NCI-H82 treated with DMSO at 0.1 percent for 48 hours (cell line): ENCODE data around the gene EOLA1.
"Not testable (repeated sequence)": the region's sequence is repeated elsewhere in the genome, so short reads cannot be mapped to it uniquely, and the experiment has no call there.

Experiments used
- DNase-seq: peaks from one replicate; lab custom pipeline; 2025; ENCODE audit not compliant: unreplicated experiment; lab: John Stamatoyannopoulos, UW

Gene EOLA1

DNA sequence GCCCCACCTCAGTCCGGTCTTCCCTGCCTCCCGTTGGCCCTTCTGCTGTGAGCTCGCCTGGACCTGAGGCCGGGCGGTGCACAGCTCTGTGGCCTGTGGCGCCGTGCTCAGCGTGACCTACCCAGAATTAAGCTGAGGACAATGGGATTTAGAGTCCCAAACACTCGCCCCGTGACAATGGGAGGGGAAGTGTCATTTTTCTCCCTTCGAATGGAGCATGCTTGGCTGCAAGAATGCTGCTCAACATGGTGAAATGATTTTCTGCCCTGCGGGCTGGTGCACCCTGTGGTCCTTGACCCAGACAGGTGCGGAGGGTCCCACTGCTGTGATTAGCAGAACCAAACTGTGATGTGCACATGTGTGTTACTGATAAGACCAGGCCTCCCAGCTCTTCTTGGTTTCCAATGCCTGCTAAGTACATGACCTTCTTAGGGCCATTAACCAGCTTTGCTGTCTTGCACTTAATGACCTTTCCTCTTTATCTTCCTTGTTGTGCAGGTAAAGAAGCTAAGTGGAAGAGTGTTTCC is 772 bp downstream of the EOLA1 start:
- no peak for DNase-seq

DNA sequence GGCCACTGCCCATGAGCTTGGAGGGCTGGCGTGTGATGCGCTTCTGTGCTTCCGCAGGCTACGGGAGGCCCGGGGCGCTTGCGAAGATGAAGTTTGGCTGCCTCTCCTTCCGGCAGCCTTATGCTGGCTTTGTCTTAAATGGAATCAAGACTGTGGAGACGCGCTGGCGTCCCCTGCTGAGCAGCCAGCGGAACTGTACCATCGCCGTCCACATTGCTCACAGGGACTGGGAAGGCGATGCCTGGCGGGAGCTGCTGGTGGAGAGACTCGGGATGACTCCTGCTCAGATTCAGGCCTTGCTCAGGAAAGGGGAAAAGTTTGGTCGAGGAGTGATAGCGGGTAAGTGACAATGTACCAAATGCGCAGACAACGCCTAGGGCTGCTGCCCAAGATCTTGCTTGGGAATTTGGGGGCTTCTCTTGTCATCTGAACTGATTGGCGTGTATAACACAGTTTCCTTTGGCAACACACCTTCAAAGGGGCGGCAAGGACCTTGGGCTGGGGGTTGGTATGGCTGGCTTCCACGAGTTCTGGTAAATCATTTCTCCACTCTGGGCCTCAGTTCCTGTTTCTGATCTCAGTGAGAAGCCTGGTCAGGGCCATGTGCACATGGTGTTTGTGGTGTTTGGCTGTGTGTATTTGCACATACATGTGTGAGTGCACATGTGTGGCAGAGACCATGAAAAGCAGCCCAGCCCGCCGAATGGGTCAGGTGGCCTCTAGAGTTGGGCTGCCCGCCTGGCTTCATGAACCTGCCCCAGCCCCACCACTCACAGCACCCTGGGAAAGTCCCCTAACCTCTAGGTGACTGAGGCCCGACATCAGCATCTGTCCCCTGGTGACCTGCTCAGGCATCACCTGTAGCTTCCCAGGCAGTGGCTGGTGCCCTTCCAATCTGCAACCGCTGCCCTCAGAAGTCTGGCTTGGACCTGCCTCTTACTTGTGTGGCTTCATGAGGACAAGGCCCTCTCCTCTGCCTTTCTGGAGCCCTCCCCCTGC is 5.0 kb downstream of the EOLA1 start:
- not testable (repeated sequence) for DNase-seq

DNA sequence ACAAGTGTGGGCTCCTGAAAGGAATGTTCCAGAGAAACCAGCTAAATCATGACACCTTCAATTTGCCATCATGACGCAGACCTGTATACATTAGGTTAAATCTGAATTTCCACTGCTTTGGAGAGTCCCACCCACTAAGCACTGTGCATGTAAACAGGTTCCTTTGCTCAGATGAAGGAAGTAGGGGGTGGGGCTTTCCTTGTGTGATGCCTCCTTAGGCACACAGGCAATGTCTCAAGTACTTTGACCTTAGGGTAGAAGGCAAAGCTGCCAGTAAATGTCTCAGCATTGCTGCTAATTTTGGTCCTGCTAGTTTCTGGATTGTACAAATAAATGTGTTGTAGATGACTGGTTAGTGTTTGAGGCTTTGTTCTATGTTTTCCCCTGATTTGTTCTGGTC is 6.2 kb downstream of the EOLA1 start:
- not testable (repeated sequence) for DNase-seq

DNA sequence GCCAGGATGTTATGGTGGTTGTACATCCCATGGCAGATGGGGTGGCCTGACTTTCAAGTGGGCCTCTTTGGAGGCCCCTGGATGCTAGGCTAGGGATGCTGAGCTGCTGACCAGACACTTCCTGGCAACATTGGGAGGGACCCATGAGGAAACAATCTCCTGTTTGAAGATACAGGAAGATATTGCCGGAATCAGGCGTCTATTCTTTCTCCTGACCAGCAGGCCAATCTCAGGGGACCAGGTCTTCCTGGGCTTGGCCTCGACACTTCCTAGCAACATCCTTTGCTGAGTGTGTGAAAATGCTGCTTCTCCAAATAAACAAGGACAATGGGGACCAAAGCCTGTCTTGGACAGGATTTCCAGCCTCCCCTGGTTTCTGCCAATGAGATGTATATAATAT is 7.0 kb downstream of the EOLA1 start:
- not testable (repeated sequence) for DNase-seq

- DNase-seq, result not testable (repeated sequence)
These were observed 8.9 kb downstream of the EOLA1 start, which contains the start of gene HSFX3 for GRCh38 chrX:149549701-149550100. Gene HSFX3 (minus strand): TSS chrX:149549924. CDS start chrX:149549852, 72 bp downstream.

GRCh38 chrX:149550454-149550853 is 9.6 kb downstream of the EOLA1 start:
- not testable (repeated sequence) for DNase-seq

DNA sequence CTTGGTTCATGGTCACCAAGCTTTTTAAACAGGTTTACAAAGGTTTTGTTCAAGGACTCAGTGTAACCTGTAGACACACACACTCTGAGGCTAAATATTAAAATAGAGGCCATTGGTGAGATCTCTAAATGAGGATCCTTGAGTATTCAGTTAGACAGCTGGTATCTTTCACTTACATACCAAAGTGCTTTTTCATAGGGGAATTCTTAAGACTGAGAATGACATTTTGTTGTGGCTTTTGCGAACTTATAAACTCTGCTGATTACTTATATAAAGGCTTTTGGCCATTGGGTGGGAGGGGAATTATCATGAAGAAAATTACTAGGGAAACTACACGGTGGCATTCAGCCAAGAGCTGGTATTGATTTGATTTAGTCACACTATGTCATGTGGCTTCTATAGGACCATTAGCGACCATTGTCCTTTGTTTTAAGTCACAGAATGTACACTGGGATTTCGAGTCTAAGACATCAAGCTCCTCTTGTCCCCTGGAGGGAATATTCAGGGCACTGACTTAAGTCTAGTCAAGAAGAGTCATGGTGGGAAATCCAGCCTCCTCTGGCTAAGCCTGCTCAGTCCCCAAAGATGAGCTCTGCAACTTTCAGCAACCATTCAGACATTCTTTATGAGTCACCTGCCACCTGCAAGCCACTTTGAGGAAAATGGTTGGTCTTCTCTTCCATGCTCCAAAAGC is 10.6 kb downstream of the EOLA1 start:
- DNase-seq, result not testable (repeated sequence)

GRCh38 chrX:149551939-149552248 is 11.1 kb downstream of the EOLA1 start:
- not testable (repeated sequence) for DNase-seq

GRCh38 chrX:149555251-149555650 is 14.4 kb downstream of the EOLA1 start:
- DNase-seq, result not testable (repeated sequence)

- no peak for DNase-seq
These were observed 22.5 kb downstream of the EOLA1 start for GRCh38 chrX:149563359-149563758.

GRCh38 chrX:149567621-149568417 is 27.0 kb downstream of the EOLA1 start:
- no peak for DNase-seq

- no peak for DNase-seq
These were observed 28.0 kb downstream of the EOLA1 start for GRCh38 chrX:149568701-149569296.

- DNase-seq, result no peak
These were observed 29.0 kb downstream of the EOLA1 start for GRCh38 chrX:149569770-149570169.

GRCh38 chrX:149570668-149571067 is 29.9 kb downstream of the EOLA1 start:
- no peak for DNase-seq

GRCh38 chrX:149571770-149572169 is 31.0 kb downstream of the EOLA1 start:
- DNase-seq, result no peak

GRCh38 chrX:149572743-149573142 is 31.9 kb downstream of the EOLA1 start:
- DNase-seq, result no peak

- not testable (repeated sequence) for DNase-seq
These were observed 32.6 kb downstream of the EOLA1 start for GRCh38 chrX:149573456-149573855.

- not testable (repeated sequence) for DNase-seq
These were observed 44.8 kb downstream of the EOLA1 start for GRCh38 chrX:149585631-149586030.

DNA sequence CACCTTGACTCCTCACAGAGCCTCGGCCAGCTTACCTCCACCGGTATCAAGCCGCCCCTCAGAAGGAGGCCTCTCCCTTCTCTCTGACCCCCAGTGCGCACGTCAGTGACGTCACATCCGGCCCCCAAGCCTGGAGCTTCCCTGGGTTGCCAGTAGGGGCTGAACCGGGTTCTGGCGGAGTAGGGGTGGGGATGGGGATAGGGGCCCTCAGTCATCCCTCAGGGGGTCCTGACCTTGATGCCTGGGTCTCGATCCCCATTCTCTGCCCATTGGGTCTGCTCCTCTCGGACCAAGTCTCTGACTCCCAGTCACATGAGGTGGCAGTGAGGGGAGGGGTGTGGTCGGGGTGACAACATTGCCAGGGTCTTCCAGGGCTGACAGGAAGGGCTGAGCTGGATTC is 46.5 kb downstream of the EOLA1 start, which contains the start of gene MAGEA9B:
MAGEA9B (minus strand) TSS at position 101 of the 400 bp plus-strand sequence. CDS start 4,280 bp downstream, outside the sequence.
- not testable (repeated sequence) for DNase-seq

- DNase-seq, result not testable (repeated sequence)
These were observed 50.2 kb downstream of the EOLA1 start for GRCh38 chrX:149590993-149591392.
